ENCODE measurements around the gene POU2AF3. TPM values are rescaled to one million over a fixed set of nuclear protein-coding genes. Genes with fewer than 3 reads are reported as not detected.

Gene POU2AF3
- total and polyA plus RNA-seq, 10 of the 15 experiments (the other 5 are each of a cell fraction or from before 2014, with no cell fraction given) = 0.17 TPM; not detected in 8

- no peak for TF ChIP-seq TAF1 (IDR thresholded peaks at IDR 0.05; ENCODE audit: borderline replicate concordance, low read depth, low read length)
- TF ChIP-seq, protein P1, sequence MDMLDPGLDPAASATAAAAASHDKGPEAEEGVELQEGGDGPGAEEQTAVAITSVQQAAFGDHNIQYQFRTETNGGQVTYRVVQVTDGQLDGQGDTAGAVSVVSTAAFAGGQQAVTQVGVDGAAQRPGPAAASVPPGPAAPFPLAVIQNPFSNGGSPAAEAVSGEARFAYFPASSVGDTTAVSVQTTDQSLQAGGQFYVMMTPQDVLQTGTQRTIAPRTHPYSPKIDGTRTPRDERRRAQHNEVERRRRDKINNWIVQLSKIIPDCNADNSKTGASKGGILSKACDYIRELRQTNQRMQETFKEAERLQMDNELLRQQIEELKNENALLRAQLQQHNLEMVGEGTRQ (IDR thresholded peaks at IDR 0.05; ENCODE audit: borderline replicate concordance, low read depth, low read length) = no peak
- TF ChIP-seq ZBTB11 (CRISPR knock-in tag; IDR thresholded peaks at IDR 0.05) = no peak
- TF ChIP-seq, protein P2, sequence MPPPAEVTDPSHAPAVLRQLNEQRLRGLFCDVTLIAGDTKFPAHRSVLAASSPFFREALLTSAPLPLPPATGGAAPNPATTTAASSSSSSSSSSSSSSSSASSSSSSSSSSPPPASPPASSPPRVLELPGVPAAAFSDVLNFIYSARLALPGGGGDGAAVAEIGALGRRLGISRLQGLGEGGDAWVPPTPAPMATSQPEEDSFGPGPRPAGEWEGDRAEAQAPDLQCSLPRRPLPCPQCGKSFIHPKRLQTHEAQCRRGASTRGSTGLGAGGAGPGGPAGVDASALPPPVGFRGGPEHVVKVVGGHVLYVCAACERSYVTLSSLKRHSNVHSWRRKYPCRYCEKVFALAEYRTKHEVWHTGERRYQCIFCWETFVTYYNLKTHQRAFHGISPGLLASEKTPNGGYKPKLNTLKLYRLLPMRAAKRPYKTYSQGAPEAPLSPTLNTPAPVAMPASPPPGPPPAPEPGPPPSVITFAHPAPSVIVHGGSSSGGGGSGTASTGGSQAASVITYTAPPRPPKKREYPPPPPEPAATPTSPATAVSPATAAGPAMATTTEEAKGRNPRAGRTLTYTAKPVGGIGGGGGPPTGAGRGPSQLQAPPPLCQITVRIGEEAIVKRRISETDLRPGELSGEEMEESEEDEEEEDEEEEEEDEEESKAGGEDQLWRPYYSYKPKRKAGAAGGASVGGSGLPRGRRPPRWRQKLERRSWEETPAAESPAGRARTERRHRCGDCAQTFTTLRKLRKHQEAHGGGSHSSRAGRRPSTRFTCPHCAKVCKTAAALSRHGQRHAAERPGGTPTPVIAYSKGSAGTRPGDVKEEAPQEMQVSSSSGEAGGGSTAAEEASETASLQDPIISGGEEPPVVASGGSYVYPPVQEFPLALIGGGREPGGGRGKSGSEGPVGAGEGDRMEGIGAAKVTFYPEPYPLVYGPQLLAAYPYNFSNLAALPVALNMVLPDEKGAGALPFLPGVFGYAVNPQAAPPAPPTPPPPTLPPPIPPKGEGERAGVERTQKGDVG (CRISPR knock-in tag; IDR thresholded peaks at IDR 0.05) = no peak
- TF ChIP-seq IRF3 (IDR thresholded peaks at IDR 0.05) = no peak
- no peak for TF ChIP-seq CBX3 (IDR thresholded peaks at IDR 0.05; ENCODE audit: borderline replicate concordance, low read depth)
- no peak for TF ChIP-seq EED (IDR thresholded peaks at IDR 0.05; ENCODE audit: low read depth)
- TF ChIP-seq RELB (IDR thresholded peaks at IDR 0.05; ENCODE audit: low read depth) = no peak
- RAD21 ChIA-PET (ENCODE audit: unreplicated experiment) = no interaction called here
- no peak for FAIRE-seq
Measured at GRCh38 chr11:111310723-111311122, 12.4 kb downstream of the POU2AF3 start.

More at GRCh38 chr11:111310723-111311122, 12.4 kb downstream of the POU2AF3 start:
- Histone ChIP-seq H3K4me2 (ENCODE audit: control insufficient read depth, insufficient read depth) (no peak overlapping the region), H3K27ac (ENCODE audit: control insufficient read depth, insufficient read depth) (no peak overlapping the region), H3K9ac (ENCODE audit: control insufficient read depth, insufficient read depth, low read length) (no peak overlapping the region), H3K4me3 (no peak overlapping the region), H2AFZ (ENCODE audit: control insufficient read depth, low read depth, low read length) (no peak overlapping the region), H3K9me3 (replicated peaks; ENCODE audit: control insufficient read depth, insufficient read depth, low read length) (no peaks in the 10 kb centered on the region), H4K20me1 (ENCODE audit: control insufficient read depth, insufficient read depth) (no peaks in the 10 kb centered on the region), H3K36me3 (ENCODE audit: control insufficient read depth in 2 of 2, insufficient read depth in 2 of 2, low read length in 1 of 2) (no peaks in the 10 kb centered on the region), H3K79me2 (ENCODE audit: control insufficient read depth, insufficient read depth, low read length) (no peaks in the 10 kb centered on the region), H3K4me1 (ENCODE audit: control insufficient read depth, insufficient read depth, low read length) (no peaks in the 10 kb centered on the region), H3K27me3 (replicated peaks in 1 of 2; ENCODE audit: control insufficient read depth in 2 of 2, insufficient read depth in 2 of 2, low read length in 1 of 2) (no peaks in the 10 kb centered on the region; a peak in 1 of 4 replicates)
- in situ Hi-C loops (cut with MboI) (no loop called here), intact Hi-C loops (cut with micrococcal nuclease; ENCODE audit: unreplicated experiment) (no loop called here)
- POLR2A ChIA-PET = interaction anchor here (1.9 kb wide), 1 partner anchor 112 kb away, joined by 3 read pairs; no protein-coding TSS in a partner anchor
- ATAC-seq = no peak
- SMC1A ChIA-PET (ENCODE audit: uncharacterized antibody, unreplicated experiment) = interaction anchor here (0.9 to 1.1 kb wide), 2 partner anchors 18 to 28 kb away, joined by 3 read pairs; no protein-coding TSS in a partner anchor
- WGBS (ENCODE audit: insufficient coverage, insufficient replicate concordance, low lambda C conversion rate, missing lambda C conversion rate) = 29% methylated on average over 6 of the region's 6 CpGs
- no peak for DNase-seq (ENCODE audit: low read depth, low spot score)
- no TSS peak for BruUV-seq (replicated peaks)
- CTCF ChIA-PET = interaction anchor here (1.7 kb wide), 1 partner anchor 15 kb away, joined by 3 read pairs; no protein-coding TSS in a partner anchor
